Activated CD4-positive, alpha-beta memory T cell treated with anti-CD3 and anti-CD28 coated beads, Interleukin-2, amount 10 ng/mL, durations not matched to agents 7 days and 5 days (primary cell): ENCODE results near the gene SAP30BP. TPM values are rescaled to one million over a fixed set of nuclear protein-coding genes. Genes with fewer than 3 reads are reported as not detected.

Experiments
- CTCF ChIA-PET: fragments of 350-600 bp; sonication (Branson Sonifier 250); formaldehyde crosslinking; loops from one replicate; lab custom pipeline; 2021; ENCODE audit warnings: antibody characterized with exemption, inconsistent platforms; lab: Charles Lee
- POLR2A ChIA-PET: fragments of 350-600 bp; sonication (Branson Sonifier 250); formaldehyde crosslinking; loops from one replicate; lab custom pipeline; 2021; ENCODE audit warnings: antibody characterized with exemption; lab: Charles Lee
- DNase-seq: peaks from one replicate; pipeline ENCODE4 v3.0.0-alpha.2; 2020
- H3K27ac Mint-ChIP-seq: one replicate; pipeline ENCODE4 v1.8.0; 2021; ENCODE audit warnings: mild to moderate bottlenecking, mixed read lengths
- H3K27me3 Mint-ChIP-seq: one replicate; pipeline ENCODE4 v1.8.0; 2021; ENCODE audit warnings: mixed read lengths
- H3K36me3 Mint-ChIP-seq: one replicate; pipeline ENCODE4 v1.8.0; 2021; ENCODE audit warnings: low read depth, mixed read lengths
- H3K4me1 Mint-ChIP-seq: one replicate; pipeline ENCODE4 v1.8.0; 2021; ENCODE audit warnings: mixed read lengths
- H3K4me3 Mint-ChIP-seq: one replicate; pipeline ENCODE4 v1.8.0; 2021; ENCODE audit warnings: mild to moderate bottlenecking, mixed read lengths
- H3K9me3 Mint-ChIP-seq: one replicate; pipeline ENCODE4 v1.8.0; 2021; ENCODE audit warnings: mixed read lengths
- total RNA-seq, 2 experiments: library from RNA; stranded (reverse); gene quantifications; one replicate each; pipeline ENCODE4 v1.2.3, GENCODE V29; 2021

SAP30BP gene
- total RNA-seq, 2 experiments from 2014 or later = 87.2 to 89.6 TPM

- H3K4me1 Mint-ChIP-seq = peaks cover 2% of the 10 kb centered on the region
- H3K36me3 Mint-ChIP-seq = peaks cover 15% of the 10 kb centered on the region
- H3K27ac Mint-ChIP-seq = no peak overlapping the region
- CTCF ChIA-PET = interaction anchor here (1.0 to 5.4 kb wide), 5 partner anchors 8 to 99 kb away, joined by 3 to 31 read pairs (median 6); partner anchors contain the start of gene SMIM5
- no peaks in the 10 kb centered on the region for H3K27me3 Mint-ChIP-seq
- H3K9me3 Mint-ChIP-seq = no peaks in the 10 kb centered on the region
- no peak for DNase-seq
- no peak overlapping the region for H3K4me3 Mint-ChIP-seq
- POLR2A ChIA-PET = interaction anchor here (0.6 to 1.2 kb wide), 3 partner anchors 8 to 198 kb away, joined by 3 read pairs; partner anchors contain the start of genes RECQL5, SAP30BP and TMEM94
These were observed 13.0 kb upstream of the SAP30BP start for GRCh38 chr17:75654176-75654575.

GRCh38 chr17:75658237-75658636, 8.9 kb upstream of the SAP30BP start:
- H3K27me3 Mint-ChIP-seq = no peaks in the 10 kb centered on the region
- peaks cover 11% of the 10 kb centered on the region for H3K36me3 Mint-ChIP-seq
- CTCF ChIA-PET = interaction anchor here (1.0 to 1.9 kb wide), 5 partner anchors 8 to 91 kb away, joined by 3 to 5 read pairs (median 3); partner anchors contain the start of genes RECQL5 and SMIM5
- POLR2A ChIA-PET = interaction anchor here (1.0 to 3.8 kb wide), 2 partner anchors 8 to 9 kb away, joined by 3 to 24 read pairs; partner anchors contain the start of genes RECQL5 and SAP30BP
- H3K4me3 Mint-ChIP-seq = no peak overlapping the region
- no peaks in the 10 kb centered on the region for H3K9me3 Mint-ChIP-seq
- DNase-seq = no peak
- H3K27ac Mint-ChIP-seq = no peak overlapping the region
- no peaks in the 10 kb centered on the region for H3K4me1 Mint-ChIP-seq

GRCh38 chr17:75661531-75661930, 5.6 kb upstream of the SAP30BP start:
- Mint-ChIP-seq H3K4me1 (peaks cover 17% of the 10 kb centered on the region), H3K36me3 (peaks cover 18% of the 10 kb centered on the region), H3K27me3 (no peaks in the 10 kb centered on the region), H3K4me3 (no peak overlapping the region), H3K27ac (no peak overlapping the region), H3K9me3 (no peaks in the 10 kb centered on the region)
- DNase-seq = no peak
- POLR2A ChIA-PET = no interaction called here
- CTCF ChIA-PET = interaction anchor here (1.2 kb wide), 1 partner anchor 29 kb away, joined by 5 read pairs; no protein-coding TSS in a partner anchor

DNA sequence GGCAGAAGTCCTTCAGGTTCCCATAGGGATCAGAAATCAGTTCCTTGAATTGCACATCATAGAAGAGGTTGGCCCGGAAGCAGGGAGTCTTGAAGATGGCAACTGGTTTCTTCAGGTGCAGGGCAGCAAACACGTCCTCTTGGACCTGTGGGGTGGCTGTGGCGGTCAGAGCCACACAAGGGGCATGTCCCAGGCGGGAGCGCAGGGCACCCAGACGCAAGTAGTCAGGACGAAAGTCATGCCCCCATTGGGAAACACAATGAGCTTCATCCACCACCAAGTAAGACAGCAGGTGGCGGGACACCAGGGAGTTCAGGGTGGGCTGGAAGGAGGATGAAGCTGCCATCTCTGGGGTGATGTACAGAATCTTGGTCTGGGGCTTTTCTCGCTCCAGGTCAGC, 4.6 kb upstream of the SAP30BP start:
- ChIA-PET CTCF (interaction anchor here (1.0 kb wide), 1 partner anchor 85 kb away, joined by 3 read pairs; no protein-coding TSS in a partner anchor), POLR2A (no interaction called here)
- no peaks in the 10 kb centered on the region for H3K27me3 Mint-ChIP-seq
- no peak for DNase-seq
- H3K27ac Mint-ChIP-seq = no peak overlapping the region
- H3K36me3 Mint-ChIP-seq = peaks cover 13% of the 10 kb centered on the region
- peaks cover 17% of the 10 kb centered on the region for H3K4me1 Mint-ChIP-seq
- no peak overlapping the region for H3K4me3 Mint-ChIP-seq
- H3K9me3 Mint-ChIP-seq = no peaks in the 10 kb centered on the region

DNA sequence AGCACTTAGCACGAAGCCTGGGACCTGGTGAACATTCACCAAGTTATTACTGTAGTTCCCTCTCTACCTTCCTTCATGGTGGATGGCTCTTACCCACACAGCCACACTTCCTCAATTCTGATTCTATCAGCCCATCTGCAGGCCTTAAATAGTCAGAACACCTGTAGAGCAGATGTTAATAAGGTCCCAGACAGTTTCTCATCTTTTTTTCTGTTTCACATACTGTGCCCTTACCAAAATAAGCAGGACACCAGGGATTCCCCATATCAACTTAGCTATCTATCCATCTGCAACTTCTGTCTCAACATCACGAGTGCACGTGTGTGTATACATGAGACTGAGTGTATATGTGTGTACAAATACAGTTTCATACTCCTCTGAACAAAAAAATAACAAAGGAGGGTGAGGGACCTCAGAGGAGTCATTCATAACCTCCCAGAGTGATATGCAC, 3.0 kb upstream of the SAP30BP start:
- Mint-ChIP-seq H3K27me3 (no peaks in the 10 kb centered on the region), H3K27ac (no peak overlapping the region), H3K4me1 (peaks cover 17% of the 10 kb centered on the region), H3K36me3 (peaks cover 20% of the 10 kb centered on the region), H3K9me3 (no peaks in the 10 kb centered on the region), H3K4me3 (no peak overlapping the region)
- DNase-seq = no peak
- CTCF ChIA-PET = no interaction called here
- POLR2A ChIA-PET = no interaction called here

- Mint-ChIP-seq H3K4me1 (peaks cover 26% of the 10 kb centered on the region), H3K36me3 (peaks cover 30% of the 10 kb centered on the region), H3K9me3 (no peaks in the 10 kb centered on the region), H3K4me3 (peak overlapping the region; percentile 55), H3K27me3 (no peaks in the 10 kb centered on the region), H3K27ac (peak overlapping the region; percentile 23)
- POLR2A ChIA-PET = interaction anchor here (0.9 to 2.7 kb wide), 18 partner anchors 9 to 376 kb away, joined by 3 to 27 read pairs (median 6); partner anchors contain the start of genes SLC25A19, SMIM5, TMEM94 and TSEN54
- CTCF ChIA-PET = interaction anchor here (1.0 to 3.5 kb wide), 10 partner anchors 8 to 377 kb away, joined by 3 to 20 read pairs (median 4); partner anchors contain the start of gene SLC25A19
- DNase-seq = no peak
These were observed 1.2 kb upstream of the SAP30BP start for GRCh38 chr17:75665981-75666380.

GRCh38 chr17:75667825-75668224, 687 bp downstream of the SAP30BP start:
- Mint-ChIP-seq H3K4me3 (no peak overlapping the region), H3K27ac (no peak overlapping the region), H3K4me1 (peaks cover 28% of the 10 kb centered on the region), H3K27me3 (no peaks in the 10 kb centered on the region), H3K9me3 (no peaks in the 10 kb centered on the region), H3K36me3 (peaks cover 36% of the 10 kb centered on the region)
- no peak for DNase-seq
- ChIA-PET CTCF (interaction anchor here (0.8 to 3.5 kb wide), 4 partner anchors 15 to 241 kb away, joined by 3 to 20 read pairs (median 14); no protein-coding TSS in a partner anchor), POLR2A (interaction anchor here (0.5 to 2.7 kb wide), 13 partner anchors 11 to 378 kb away, joined by 3 to 27 read pairs (median 6); partner anchors contain the start of gene SLC25A19)

- H3K36me3 Mint-ChIP-seq = peaks cover 42% of the 10 kb centered on the region
- no peaks in the 10 kb centered on the region for H3K27me3 Mint-ChIP-seq
- no peak overlapping the region for H3K4me3 Mint-ChIP-seq
- ChIA-PET POLR2A (interaction anchor here (1.3 to 2.7 kb wide), 4 partner anchors 11 to 379 kb away, joined by 4 to 24 read pairs (median 8); partner anchors contain the start of gene SLC25A19), CTCF (interaction anchor here (2.4 to 3.5 kb wide), 3 partner anchors 16 to 85 kb away, joined by 9 to 20 read pairs (median 20); no protein-coding TSS in a partner anchor)
- H3K4me1 Mint-ChIP-seq = peaks cover 28% of the 10 kb centered on the region
- no peaks in the 10 kb centered on the region for H3K9me3 Mint-ChIP-seq
- no peak overlapping the region for H3K27ac Mint-ChIP-seq
- DNase-seq = no peak
These were observed 1.4 kb downstream of the SAP30BP start for GRCh38 chr17:75668489-75668888.

- ChIA-PET CTCF (interaction anchor here (1.2 to 8.3 kb wide), 7 partner anchors 13 to 82 kb away, joined by 3 to 133 read pairs (median 4); partner anchors contain the start of gene SMIM5), POLR2A (interaction anchor here (1.0 kb wide), 1 partner anchor 26 kb away, joined by 3 read pairs; no protein-coding TSS in a partner anchor)
- no peak for DNase-seq
- Mint-ChIP-seq H3K36me3 (peaks cover 39% of the 10 kb centered on the region), H3K27me3 (no peaks in the 10 kb centered on the region), H3K4me1 (peaks cover 21% of the 10 kb centered on the region), H3K27ac (no peak overlapping the region), H3K9me3 (no peaks in the 10 kb centered on the region), H3K4me3 (no peak overlapping the region)
These were observed 3.7 kb downstream of the SAP30BP start for GRCh38 chr17:75670868-75671267.

DNA sequence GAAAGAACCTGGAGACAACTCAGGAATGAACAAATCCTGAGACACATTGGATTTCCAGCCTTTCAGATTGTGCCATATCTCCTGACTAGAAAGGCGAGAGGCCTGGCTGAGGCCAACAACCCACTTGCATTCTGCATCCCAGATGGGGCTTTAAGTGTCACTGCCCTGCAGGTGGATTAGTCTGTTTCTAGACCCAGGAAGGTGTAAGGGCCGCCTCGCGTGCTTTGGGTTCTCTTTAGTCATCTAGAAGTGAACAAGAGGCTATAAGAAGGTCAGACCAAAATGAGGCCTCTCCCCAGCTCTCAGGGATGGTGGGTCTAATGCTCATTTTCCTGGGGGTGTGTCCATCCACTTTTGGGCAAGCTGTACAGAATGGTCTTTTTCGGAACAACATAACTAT, 4.9 kb downstream of the SAP30BP start:
- ChIA-PET CTCF (interaction anchor here (0.5 to 8.3 kb wide), 5 partner anchors 12 to 235 kb away, joined by 3 to 133 read pairs (median 6); partner anchors contain the start of gene SMIM5), POLR2A (interaction anchor here (0.8 kb wide), 1 partner anchor 67 kb away, joined by 3 read pairs; no protein-coding TSS in a partner anchor)
- no peak for DNase-seq
- Mint-ChIP-seq H3K36me3 (peaks cover 48% of the 10 kb centered on the region), H3K27me3 (no peaks in the 10 kb centered on the region), H3K9me3 (no peaks in the 10 kb centered on the region), H3K4me3 (no peak overlapping the region), H3K4me1 (peaks cover 18% of the 10 kb centered on the region), H3K27ac (no peak overlapping the region)

DNA sequence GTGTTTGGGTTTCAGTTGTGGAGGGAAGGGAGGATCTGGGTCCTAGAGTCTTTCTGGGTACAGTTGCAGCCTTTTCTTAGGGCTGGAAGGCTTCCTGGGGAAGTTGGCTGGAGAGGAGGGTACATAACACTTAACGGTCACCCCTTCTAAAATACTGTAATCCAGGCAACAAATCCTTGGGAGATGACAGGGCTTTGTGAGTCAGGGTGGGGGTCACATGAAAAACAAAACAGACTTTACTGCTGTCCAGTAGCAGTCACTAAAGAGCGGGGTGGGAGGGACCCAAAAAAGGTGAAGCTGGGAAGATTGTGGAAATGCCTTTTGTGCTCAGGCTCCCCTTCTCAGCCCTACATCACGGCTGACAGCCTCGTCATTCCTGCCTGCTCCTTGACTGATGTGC, 6.3 kb downstream of the SAP30BP start:
- H3K9me3 Mint-ChIP-seq = no peaks in the 10 kb centered on the region
- H3K27me3 Mint-ChIP-seq = no peaks in the 10 kb centered on the region
- CTCF ChIA-PET = interaction anchor here (0.7 to 8.3 kb wide), 6 partner anchors 16 to 80 kb away, joined by 3 to 133 read pairs (median 15); partner anchors contain the start of gene SMIM5
- H3K4me3 Mint-ChIP-seq = no peak overlapping the region
- POLR2A ChIA-PET = interaction anchor here (0.7 to 0.8 kb wide), 2 partner anchors 16 to 78 kb away, joined by 3 to 5 read pairs; no protein-coding TSS in a partner anchor
- no peak overlapping the region for H3K27ac Mint-ChIP-seq
- no peak for DNase-seq
- H3K4me1 Mint-ChIP-seq = peaks cover 18% of the 10 kb centered on the region
- H3K36me3 Mint-ChIP-seq = peaks cover 49% of the 10 kb centered on the region

- ChIA-PET POLR2A (no interaction called here), CTCF (interaction anchor here (1.0 to 8.3 kb wide), 5 partner anchors 13 to 77 kb away, joined by 3 to 133 read pairs (median 11); partner anchors contain the start of gene SMIM5)
- no peak overlapping the region for H3K27ac Mint-ChIP-seq
- no peaks in the 10 kb centered on the region for H3K9me3 Mint-ChIP-seq
- H3K27me3 Mint-ChIP-seq = no peaks in the 10 kb centered on the region
- H3K4me3 Mint-ChIP-seq = no peak overlapping the region
- H3K4me1 Mint-ChIP-seq = peaks cover 7% of the 10 kb centered on the region
- peaks cover 48% of the 10 kb centered on the region for H3K36me3 Mint-ChIP-seq
- DNase-seq = no peak
These were observed 9.3 kb downstream of the SAP30BP start for GRCh38 chr17:75676461-75676860.
